HCT116 (cell line): ENCODE results near the gene SPSB1.

ENCODE experiments used
- ATF3 ChIP-seq: IDR thresholded peaks from 2 replicates; pipeline ENCODE4 v1.6.1; 2012
- CEBPB ChIP-seq: IDR thresholded peaks from 2 replicates; pipeline ENCODE4 v1.6.1; 2012; ENCODE audit warnings: low read depth
- CTCF ChIP-seq, 3 experiments: fragments of 200-600 bp in 1 of 3; sonication (generic) in 1 of 3; IDR thresholded peaks in 2 of 3; conservative IDR thresholded peaks in 1 of 3; 2 replicates each; pipeline ENCODE4 v1.5.1; 2012 to 2017; ENCODE audit warnings: low read depth in 2 of 3, low read length in 2 of 3, antibody characterized with exemption in 1 of 3, borderline replicate concordance in 1 of 3, control low read depth in 1 of 3, mild to moderate bottlenecking in 1 of 3, mixed read lengths in 1 of 3, mixed run types in 1 of 3, moderate library complexity in 1 of 3; ENCODE audit not compliant: insufficient read depth in 1 of 3
- ELF1 ChIP-seq: IDR thresholded peaks from 2 replicates; pipeline ENCODE4 v1.6.1; 2012; ENCODE audit warnings: low read depth, borderline replicate concordance
- EZH2 ChIP-seq: fragments of 200-600 bp; sonication (generic); IDR thresholded peaks from 2 replicates; pipeline ENCODE4 v1.6.1; 2017; ENCODE audit warnings: antibody characterized with exemption, mixed run types
- MAX ChIP-seq: IDR thresholded peaks from 2 replicates; pipeline ENCODE4 v1.6.1; 2012
- POLR2A ChIP-seq: IDR thresholded peaks from 2 replicates; pipeline ENCODE4 v1.7.0; 2011; ENCODE audit warnings: borderline replicate concordance; ENCODE audit not compliant: insufficient read depth, insufficient read length; ENCODE audit errors: extremely low read depth
- POLR2AphosphoS5 ChIP-seq: IDR thresholded peaks from 2 replicates; pipeline ENCODE4 v1.6.1; 2011; ENCODE audit warnings: mild to moderate bottlenecking, low read depth, low read length, moderate library complexity
- SIN3A ChIP-seq: IDR thresholded peaks from 2 replicates; pipeline ENCODE4 v1.6.1; 2012; ENCODE audit warnings: low read depth
- SP1 ChIP-seq: IDR thresholded peaks from 2 replicates; pipeline ENCODE4 v1.6.1; 2012; ENCODE audit warnings: low read depth
- ZNF274 ChIP-seq: fragments of 200-500 bp; sonication (Bioruptor generic); IDR thresholded peaks from 2 replicates; pipeline ENCODE4 v1.6.1; 2014; ENCODE audit warnings: mild to moderate bottlenecking, low read depth, low read length, inconsistent platforms
- TF ChIP-seq, protein P1 (sequence below): IDR thresholded peaks from 2 replicates; pipeline ENCODE4 v1.6.1; 2011; ENCODE audit warnings: mild to moderate bottlenecking, low read length, moderate library complexity; ENCODE audit not compliant: insufficient replicate concordance; ENCODE audit errors: extremely low read depth
- TF ChIP-seq, protein P2 (sequence below): IDR thresholded peaks from 2 replicates; pipeline ENCODE4 v1.6.1; 2012; ENCODE audit warnings: low read depth

DNA sequence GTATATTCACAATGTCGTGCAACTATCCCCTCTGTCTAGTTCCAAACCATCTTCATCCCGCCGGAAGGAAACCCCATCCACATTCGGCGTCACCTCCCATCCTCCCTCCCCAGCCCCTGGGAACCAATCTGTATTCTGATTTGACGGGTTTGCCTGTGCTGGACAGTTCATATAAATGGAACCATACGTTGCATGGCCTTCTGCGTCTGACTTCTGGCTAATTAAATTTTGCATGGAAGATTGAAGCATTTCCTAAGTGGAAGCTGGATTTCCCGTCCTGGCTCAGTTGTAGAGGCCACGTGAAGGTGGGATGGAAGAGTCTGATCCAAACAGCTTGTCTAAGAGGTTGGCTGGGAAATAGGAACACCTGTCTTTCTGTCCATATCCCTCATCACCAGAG lies 14.6 kb downstream of the SPSB1 start:
- TF ChIP-seq CTCF (IDR thresholded peaks at IDR 0.05 in 2 of 3, conservative IDR thresholded peaks at IDR 0.05 in 1 of 3; ENCODE audit: borderline replicate concordance in 1 of 3, insufficient read depth in 1 of 3, low read depth in 2 of 3, low read length in 2 of 3), result no peak
- no peak for TF ChIP-seq SP1
- TF ChIP-seq POLR2AphosphoS5, result no peak
- TF ChIP-seq POLR2A, result no peak
- no peak for TF ChIP-seq ELF1
- no peak for TF ChIP-seq EZH2
- TF ChIP-seq ATF3, result no peak
- TF ChIP-seq, protein P1, sequence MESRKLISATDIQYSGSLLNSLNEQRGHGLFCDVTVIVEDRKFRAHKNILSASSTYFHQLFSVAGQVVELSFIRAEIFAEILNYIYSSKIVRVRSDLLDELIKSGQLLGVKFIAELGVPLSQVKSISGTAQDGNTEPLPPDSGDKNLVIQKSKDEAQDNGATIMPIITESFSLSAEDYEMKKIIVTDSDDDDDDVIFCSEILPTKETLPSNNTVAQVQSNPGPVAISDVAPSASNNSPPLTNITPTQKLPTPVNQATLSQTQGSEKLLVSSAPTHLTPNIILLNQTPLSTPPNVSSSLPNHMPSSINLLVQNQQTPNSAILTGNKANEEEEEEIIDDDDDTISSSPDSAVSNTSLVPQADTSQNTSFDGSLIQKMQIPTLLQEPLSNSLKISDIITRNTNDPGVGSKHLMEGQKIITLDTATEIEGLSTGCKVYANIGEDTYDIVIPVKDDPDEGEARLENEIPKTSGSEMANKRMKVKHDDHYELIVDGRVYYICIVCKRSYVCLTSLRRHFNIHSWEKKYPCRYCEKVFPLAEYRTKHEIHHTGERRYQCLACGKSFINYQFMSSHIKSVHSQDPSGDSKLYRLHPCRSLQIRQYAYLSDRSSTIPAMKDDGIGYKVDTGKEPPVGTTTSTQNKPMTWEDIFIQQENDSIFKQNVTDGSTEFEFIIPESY, result no peak
- no peak for TF ChIP-seq SIN3A
- TF ChIP-seq, protein P2, sequence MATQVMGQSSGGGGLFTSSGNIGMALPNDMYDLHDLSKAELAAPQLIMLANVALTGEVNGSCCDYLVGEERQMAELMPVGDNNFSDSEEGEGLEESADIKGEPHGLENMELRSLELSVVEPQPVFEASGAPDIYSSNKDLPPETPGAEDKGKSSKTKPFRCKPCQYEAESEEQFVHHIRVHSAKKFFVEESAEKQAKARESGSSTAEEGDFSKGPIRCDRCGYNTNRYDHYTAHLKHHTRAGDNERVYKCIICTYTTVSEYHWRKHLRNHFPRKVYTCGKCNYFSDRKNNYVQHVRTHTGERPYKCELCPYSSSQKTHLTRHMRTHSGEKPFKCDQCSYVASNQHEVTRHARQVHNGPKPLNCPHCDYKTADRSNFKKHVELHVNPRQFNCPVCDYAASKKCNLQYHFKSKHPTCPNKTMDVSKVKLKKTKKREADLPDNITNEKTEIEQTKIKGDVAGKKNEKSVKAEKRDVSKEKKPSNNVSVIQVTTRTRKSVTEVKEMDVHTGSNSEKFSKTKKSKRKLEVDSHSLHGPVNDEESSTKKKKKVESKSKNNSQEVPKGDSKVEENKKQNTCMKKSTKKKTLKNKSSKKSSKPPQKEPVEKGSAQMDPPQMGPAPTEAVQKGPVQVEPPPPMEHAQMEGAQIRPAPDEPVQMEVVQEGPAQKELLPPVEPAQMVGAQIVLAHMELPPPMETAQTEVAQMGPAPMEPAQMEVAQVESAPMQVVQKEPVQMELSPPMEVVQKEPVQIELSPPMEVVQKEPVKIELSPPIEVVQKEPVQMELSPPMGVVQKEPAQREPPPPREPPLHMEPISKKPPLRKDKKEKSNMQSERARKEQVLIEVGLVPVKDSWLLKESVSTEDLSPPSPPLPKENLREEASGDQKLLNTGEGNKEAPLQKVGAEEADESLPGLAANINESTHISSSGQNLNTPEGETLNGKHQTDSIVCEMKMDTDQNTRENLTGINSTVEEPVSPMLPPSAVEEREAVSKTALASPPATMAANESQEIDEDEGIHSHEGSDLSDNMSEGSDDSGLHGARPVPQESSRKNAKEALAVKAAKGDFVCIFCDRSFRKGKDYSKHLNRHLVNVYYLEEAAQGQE, result no peak
- TF ChIP-seq ZNF274, result no peak
- TF ChIP-seq MAX, result no peak
- no peak for TF ChIP-seq CEBPB
